Astrocyte of the hippocampus (primary cell): ENCODE results near the gene AASDH.
"Not testable (repeated sequence)": the region's sequence is repeated elsewhere in the genome, so short reads cannot be mapped to it uniquely, and the experiment has no call there.

ENCODE experiments used
- DNase-seq: peaks from one replicate; pipeline ENCODE4 v3.0.0; 2011; ENCODE audit warnings: low read depth, low spot score

The AASDH gene

DNA sequence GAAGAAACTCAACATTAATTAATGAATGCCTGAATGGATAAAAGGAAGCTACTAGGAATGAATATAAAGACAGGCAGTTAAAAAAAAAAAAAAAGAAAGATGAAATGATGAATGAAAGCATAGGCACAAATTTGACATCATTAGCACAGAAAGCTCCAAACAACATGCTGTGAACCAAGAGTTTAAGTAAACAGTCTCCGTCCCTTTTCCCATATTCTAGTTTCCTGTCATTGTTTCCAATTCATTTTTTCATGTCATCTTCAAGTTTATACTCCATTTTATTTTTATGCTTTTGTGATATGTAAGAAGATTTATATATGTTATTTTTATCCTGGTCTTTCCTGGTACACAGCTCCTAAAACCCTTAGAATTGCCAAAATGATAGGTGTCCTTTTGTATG, 17.7 kb upstream of the AASDH start:
- no peak for DNase-seq

DNA sequence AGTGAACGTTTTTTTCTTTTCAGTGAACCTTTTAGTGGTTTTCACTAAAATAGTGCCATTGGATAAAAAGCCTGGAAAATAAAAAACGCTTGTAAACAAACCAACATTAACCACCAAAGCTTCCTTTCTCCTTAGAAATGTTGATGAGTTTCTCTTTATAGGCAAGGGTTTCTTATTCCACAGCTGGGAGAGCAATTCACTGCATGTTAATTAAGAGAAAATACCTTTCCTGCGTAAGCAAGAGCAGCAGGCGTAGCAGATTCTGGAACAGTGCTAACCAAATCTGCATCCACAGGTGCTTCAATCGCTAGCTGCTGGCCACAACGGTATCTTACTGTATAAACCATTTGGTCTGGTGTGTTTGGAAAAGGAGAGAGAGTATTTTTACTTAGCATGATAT, 13.3 kb upstream of the AASDH start:
- no peak for DNase-seq

DNA sequence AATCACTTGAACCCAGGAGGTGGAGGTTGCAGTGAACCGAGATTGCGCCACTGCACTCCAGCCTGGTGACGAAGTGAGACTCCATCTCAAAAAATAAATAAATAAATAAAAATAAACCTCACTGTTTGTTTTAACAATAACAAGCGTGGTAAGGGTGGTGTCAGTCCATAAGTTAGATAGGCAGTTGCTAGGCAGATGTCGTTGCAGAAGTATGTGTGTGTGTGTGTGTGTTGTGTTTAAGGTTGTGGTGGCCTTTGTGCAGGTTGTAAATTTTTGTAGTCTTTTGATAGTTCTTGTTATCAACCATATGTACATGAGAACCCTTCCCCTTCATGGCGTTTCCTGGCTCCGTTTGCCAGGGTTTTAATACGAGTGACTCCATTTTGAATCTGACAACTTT, 4.0 kb upstream of the AASDH start:
- DNase-seq = no peak

DNA sequence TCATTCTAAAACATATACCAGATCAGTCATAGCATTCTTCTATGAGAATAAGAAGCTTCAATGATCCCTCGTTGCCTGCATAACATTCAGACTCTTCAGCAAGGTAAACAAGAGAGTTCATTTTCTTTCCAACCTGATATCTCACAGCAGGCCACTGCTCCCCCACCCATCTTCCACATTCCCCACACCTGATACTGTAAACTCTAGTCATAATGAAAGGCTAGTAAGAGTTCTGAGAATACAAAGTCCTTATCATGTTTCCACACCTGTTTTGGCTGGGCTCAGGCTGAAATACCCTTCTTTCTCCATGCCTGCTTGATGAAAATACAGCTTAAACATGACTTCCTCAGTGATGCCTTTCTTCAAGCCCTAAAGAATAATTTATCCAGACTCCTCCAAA, 2.3 kb upstream of the AASDH start:
- no peak for DNase-seq

DNA sequence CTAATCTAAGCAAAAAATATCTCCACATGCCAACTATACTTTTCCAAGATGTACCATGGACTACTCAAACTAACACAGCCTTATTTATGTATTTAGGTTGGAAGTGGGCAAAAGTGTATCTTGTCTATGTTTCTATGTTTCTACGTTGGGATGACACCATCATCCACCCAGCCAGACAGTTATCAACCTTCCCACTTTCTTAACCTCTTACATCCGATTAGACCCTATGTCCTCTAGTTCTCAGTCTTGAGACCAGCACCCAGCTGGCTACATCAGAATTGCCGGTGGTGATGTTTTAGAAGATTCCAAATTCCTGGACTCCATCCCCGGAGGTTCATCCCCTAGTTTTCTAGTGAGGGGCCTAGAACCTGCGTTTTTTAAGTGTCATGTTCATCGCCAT, 1.0 kb upstream of the AASDH start:
- DNase-seq = peak; percentile 5

DNA sequence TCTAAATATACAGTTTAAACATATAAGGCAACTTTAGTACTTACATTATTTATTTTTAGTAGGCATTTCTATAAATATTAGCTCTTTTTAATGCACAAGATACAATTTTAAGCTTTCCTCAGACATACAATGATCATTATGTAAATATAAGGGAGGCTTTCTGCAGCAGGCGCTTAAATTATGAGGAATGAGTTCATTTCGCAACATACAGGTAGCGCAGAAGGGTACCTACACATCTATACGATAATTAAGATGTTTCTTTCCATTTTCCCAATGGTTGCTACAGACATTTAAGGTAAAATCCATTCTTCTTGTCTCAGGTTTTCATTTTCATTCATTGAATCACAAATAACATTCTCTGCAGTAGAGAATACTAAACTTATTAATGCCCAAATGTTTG, 1.2 kb downstream of the AASDH start:
- DNase-seq = no peak

DNA sequence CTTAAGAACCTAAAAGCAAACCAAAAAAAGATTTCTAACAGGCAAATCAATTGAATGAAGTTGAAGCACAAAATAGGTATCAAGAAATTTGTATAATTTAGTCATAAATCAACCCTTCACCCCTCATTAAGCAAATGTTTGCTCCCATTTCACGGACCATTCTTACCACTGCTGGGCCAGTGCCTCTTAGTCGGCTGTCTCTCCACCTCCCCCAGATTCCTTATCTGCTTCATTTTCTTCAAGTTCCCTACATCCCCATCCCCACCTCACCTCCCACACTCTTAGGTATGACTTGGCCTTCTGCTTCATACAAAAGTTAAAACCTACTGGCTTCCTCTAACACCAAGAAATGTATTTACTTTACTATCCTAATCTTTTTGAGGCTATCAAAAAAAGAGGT, 11.8 kb downstream of the AASDH start:
- DNase-seq = no peak

DNA sequence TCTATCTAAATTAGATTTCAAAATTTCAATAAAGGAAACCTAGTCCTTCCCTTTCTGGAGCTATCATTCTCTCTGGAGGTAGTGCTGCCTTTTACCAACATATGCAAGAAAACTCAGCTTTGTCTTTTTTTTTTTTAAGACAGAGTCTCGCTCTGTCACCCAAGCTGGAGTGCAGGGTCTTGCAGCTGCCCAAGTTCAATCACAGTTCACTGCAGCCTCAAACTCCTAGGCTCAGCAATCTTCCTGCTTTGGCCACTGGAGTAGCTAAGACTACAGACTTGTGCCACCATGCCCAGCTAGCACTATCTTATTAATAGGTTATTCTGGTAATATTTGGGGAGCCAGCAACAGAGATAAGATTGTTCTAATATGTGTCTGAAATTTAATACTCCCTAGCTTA, 12.3 kb downstream of the AASDH start:
- DNase-seq = no peak

DNA sequence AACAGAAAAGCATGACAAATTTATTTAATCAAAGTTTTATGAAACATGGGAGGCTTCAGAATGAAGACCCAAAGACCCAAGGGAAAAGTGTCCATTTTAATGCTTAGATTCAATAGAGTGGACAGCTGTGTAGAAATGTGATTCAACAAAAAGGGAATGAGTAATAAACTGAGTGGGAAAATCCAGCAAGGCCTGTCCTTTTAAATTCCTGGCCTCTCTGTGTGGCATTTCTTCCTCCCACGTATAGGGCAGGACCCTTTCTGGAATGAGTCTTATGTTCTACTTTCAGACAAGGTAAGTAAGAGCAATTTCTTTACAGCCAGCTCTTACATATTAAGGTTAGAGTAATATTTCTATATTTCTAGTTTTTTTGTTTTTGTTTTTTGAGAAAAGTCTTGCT, 14.5 kb downstream of the AASDH start:
- no peak for DNase-seq

DNA sequence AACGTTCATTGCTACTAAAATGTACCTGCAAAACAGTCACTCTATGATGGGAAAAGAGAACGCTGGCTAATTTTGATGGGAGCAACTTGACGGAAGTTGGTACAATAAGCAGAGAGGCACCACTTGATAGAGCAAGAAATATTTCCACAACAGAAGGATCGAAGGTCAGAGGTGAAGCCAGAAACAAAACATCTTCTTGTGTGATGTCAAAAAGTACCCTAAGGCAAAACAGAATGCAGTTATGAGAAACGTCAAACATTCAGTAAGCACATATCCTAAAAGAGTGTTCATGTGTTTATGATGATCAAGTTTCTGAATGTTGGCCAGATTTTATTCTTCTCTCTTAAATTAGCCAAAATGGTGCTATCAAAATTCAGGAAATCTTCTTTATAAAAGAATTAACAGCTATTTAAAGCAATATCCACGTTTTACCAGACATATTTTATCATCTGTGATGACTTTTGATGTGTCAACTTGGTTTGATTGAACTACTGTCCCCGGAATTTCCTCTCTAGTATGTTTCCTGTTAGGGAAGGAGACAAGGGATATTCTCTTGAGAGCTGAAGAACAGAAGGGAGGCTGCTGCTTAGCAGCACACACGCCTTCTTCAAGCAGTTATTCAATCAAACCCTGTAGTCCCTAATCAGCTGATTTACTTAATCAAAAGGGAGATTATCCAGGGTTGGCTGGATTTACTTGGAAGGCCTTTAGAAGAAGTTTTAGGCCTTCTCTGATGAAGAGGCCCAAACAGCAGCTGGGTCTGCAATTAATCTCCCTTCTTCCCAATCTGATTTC, 15.7 kb downstream of the AASDH start:
- DNase-seq = no peak

DNA sequence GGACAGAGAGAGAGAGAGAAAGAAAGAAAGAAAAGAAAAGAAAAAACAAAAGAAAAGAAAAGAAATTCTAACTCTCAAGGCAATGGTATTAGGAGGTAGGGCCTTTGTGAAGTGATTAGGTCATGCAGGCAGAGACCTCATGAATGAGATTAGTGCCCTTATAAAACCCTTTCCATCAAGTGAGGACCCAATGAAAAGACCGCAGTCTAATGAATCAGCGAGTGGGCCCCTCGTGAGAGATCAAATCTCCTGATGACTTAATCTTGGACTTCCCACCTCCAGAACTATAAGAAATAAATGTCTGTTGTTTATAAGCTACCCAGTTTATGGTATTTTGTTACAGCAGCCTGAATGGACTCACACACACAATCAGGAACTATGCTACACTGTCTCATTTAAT, 16.9 kb downstream of the AASDH start:
- no peak for DNase-seq

DNA sequence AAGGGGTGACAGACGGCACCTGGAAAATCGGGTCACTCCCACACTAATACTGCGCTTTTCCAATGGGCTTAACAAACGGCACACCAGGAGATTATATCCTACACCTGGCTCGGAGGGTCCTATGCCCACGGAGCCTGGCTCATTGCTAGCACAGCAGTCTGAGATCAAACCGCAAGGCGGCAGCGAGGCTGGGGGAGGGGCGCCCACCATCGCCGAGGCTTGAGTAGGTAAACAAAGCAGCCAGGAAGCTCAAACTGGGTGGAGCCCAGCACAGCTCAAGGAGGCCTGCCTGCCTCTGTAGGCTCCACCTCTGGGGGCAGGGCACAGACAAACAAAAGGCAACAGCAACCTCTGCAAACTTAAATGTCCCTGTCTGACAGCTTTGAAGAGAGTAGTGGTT, 24.3 kb downstream of the AASDH start:
- DNase-seq = not testable (repeated sequence)

DNA sequence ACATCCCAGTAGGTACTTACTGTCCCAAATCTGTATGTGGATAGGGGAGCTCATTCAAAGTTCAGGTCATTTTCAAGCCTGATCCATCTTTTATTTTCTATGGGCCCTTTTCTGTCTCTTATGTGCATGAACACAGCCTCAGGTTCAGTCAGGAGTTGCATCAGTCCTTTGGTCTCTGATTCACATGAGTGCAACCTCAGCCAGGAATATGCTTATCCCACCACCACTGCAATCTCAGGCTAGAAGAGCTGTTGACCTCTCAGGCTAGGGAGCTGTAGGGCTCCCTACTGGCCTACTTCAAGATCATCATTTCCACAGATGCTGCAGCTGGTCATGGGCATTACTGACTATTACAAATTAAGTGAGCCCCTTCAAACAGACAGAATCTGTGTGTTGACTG, 27.2 kb downstream of the AASDH start:
- no peak for DNase-seq

DNA sequence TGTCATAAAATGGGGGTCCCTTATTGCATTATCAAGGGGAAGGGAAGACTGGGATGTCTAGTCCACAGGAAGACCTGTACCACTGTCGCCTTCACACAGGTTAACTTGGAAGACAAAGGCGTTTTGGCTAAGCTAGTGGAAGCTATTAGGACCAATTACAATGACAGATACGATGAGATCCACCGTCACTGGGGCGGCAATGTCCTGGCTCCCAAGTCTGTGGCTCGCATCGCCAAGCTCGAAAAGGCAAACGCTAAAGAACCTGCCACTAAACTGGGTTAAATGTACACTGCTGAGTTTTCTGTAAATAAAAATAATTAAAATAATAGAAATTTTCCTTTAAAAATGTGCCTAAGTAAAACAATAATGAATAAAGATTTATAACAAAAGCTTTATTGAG, 30.6 kb downstream of the AASDH start:
- DNase-seq = no peak

DNA sequence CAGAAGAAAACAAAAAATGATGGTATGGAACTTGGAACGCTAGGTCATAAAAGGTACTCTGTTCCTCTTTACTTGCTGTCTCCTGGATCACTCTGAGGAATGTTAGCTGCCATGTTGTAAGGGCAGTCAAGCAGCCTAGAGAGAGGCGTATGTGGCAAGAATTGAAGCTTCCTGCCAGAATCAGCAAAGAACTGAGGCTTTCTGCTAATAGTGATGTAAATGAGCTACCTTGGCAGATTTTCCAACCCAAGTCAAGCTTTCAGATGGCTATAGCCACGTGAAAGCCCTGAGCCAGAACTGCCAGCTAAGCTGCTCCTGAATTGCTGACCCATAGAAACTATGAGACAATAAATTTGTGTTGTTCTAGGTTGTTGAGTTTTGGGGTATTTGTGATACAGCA, 38.7 kb downstream of the AASDH start:
- DNase-seq = peak; percentile 86

DNA sequence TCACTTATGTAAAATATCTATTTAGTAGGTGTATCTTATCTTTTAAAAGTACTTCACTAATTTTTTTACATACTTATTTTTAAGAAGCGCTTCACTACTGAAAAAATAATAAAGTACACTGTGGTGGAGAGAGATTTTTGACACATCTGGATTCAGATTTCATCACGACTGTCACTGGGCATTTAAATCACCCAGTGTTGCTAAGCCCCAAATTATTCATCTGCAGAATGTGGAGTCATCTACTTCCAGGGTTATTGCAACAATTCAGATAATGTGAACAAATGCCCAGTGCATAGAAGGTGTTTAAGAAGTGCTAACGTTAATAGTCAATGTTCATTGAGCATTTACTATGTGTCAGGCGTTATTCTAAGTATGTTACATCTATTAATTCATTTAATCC, 41.8 kb downstream of the AASDH start:
- no peak for DNase-seq

DNA sequence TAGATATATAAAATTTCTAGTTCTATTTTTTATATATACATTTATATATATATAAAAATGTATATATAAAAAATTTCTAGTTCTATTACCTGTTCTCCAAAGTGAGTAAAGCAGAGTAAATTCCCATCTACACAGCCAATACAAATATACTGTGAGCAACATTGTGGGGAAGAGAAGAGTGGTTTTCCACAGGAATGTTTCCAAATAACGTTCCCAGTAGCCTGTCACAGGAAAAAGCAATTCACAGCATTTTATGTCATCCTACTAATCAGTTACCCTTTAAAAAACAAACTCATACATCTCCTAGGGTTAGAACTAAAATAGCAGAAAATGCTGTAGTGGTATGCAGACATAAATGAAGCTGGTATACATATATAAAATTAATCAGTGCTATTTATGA, 44.5 kb downstream of the AASDH start:
- DNase-seq = peak; percentile 84

DNA sequence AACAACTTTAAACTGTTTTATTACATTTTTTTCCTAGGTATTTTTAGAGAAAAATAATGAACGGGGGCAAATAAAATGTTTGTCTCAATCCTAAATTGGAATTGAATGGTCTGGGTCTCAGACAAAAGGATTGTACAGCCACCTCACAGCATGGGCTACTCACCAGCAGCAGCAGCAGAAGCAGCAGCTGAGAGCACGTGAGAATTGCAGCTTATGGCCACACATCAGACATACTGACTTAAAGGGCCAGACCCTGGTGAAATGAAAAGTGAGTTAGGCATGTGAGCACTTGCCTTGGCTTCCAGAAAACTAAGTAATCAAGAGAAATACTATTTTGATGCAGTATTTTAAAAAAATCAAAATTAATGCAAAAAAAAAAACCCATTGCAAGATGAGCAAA, 56.6 kb downstream of the AASDH start:
- peak; percentile 43 for DNase-seq

DNA sequence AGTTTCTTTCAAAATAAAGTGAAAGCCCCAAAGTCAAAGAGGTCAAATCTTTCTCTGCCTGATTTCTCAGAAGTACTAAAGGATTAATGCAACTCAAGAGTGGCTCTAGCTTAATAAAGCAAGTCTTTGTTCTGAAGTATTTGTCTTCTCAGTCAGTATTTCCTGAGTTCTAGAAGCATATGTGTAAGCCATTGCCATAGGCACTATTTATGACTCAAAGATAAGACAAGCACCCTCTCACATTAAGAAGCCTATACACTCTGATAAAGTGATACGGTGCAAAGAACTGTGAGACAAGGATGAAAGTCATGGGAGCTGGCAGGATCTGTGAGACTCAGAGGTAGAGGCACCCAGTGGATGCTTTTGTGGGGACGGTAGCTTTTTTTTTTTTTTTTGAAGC, 60.9 kb downstream of the AASDH start:
- DNase-seq = no peak

DNA sequence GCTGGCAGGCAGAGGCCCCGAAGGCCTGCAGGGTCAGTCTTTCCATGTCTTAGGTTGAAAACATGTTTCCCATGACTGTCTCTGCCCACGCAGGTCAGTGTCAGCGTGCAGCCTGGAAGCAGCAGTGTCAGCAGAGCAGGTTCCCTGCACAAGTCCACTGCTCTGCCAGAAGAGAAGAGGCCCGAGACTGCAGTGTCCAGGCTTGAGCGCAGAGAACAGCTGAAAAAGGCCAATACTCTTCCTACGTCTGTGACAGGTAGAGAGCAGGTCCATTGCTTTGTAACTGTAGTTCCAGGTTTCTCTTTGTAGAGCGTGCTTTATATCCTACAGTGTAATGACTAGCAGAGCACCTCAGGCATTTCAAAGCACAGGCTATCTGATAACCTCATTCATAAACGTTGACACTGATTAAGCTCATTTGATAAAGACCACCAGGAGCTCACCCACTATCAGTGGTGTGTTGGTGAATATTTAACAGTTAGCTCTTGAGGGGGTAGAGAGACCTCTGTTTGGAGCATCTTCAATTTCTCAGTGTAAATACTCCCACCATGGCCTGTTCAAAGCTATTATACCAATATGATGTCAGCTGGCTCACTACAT, 63.2 kb downstream of the AASDH start:
- no peak for DNase-seq

DNA sequence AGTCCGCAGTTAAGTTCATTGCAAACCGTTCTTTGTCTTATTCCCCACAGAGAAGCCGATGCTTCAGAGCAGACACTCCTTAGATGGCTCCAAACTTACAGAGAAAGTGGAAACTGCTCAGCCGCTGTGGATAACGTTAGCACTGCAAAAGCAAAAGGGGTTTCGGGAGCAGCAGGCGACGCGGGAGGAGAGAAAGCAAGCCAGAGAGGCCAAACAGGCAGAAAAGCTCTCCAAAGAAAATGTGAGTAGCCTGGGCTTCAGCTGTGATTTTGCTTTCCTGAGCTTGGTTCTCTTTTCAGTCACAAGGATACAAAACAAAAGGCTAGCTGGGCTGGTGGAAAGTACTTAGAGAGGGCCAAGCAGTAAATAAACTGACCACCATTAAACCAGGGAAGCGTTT, 64.0 kb downstream of the AASDH start:
- no peak for DNase-seq

DNA sequence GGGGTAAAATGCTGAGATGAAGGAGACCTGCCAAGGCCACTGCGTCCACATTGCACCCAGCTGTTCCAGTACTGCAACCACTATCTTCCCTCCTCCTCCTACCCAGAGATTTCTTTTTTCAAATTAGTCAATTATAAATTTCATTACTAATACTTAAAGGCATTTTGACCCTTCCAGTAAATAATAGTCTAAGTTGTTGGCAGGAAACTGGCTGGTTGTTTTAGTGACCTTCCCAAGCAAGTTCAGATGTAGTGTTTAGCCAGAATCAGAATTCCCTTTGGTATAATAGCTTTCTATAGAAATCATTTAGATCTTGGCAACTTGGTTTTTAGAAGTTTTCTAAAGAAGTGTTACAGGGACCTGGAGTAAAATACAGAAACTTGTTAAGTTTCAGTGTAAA, 66.0 kb downstream of the AASDH start:
- DNase-seq = no peak

DNA sequence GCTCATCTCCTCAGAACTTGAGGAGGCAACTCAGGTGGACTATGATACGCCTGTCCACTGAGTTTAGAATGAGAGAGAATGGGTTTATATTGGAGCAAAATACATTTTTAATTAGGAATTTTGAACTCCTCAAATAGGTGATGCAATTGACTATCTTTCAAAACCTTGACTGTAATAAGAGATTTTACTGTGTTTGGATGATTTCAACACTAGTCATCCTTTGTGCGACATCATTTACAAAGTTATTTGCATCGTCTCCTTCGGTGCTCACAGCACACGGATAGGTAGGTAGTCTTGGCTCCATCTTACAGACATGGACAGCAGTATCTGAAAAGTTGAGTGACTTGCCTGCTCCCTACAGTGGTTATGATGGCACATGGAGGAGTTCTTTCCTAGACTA, 67.0 kb downstream of the AASDH start:
- DNase-seq = no peak

DNA sequence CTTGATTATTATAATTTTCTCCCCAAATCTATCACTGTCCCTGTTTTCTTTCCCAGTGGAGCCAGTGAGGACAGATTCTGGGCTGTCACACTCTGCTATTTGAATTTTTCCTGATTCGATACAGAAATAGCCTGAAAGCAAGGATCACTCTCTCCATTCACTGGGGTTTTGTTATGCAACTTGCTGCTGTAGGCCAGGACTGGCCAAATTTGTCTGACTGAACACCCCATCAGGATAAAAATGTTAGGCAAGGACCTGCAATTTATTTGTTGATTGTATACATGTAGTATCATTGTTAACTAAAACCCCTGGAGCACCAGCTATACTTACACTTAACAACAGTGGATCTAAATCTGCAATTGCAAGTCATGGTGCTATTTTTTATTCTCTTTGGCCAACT, 68.7 kb downstream of the AASDH start:
- DNase-seq = no peak
